ENCODE measurements around the gene FBXL17. TPM values are rescaled to one million over a fixed set of nuclear protein-coding genes. Genes with fewer than 3 reads are reported as not detected.

FBXL17 gene
- total and polyA plus RNA-seq, 4 donors, result 2.1 to 14.1 (median 6.3) TPM

DNA sequence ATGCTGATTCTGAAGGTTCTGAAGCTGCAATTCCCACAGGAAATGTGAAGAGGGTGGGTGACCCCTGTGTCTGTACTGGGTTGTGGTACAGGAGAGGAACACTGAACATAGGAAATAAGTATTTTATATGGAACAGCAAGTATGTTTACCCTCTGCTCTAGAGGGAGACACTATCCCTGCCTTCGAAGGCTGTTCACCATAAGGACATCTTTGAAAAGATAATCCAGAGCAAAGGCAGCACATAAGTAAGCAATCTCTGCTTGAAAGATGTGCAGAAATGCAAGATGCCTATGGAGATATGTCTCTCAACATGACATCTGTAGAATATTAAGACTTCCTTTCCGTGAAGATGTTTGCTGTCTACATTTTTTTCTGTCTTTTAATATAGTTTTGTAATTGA is 526.7 kb downstream of the FBXL17 start:
- Histone ChIP-seq H3K9ac (ENCODE audit: low read depth in 1 of 2, low read length in 2 of 2) (no peak overlapping the region), H3K9me3 (ENCODE audit: control insufficient read depth in 4 of 4, low read length in 3 of 4) (no peaks in the 10 kb centered on the region), H3K4me1 (ENCODE audit: control insufficient read depth in 4 of 4, insufficient read depth in 4 of 4, low read length in 3 of 4) (no peaks in the 10 kb centered on the region), H3K4me3 (ENCODE audit: low read depth in 1 of 3, low read length in 3 of 3) (no peak overlapping the region), H3K36me3 (ENCODE audit: control insufficient read depth in 4 of 4, insufficient read depth in 3 of 4, low read depth in 1 of 4, low read length in 3 of 4) (no peaks in the 10 kb centered on the region), H3K27me3 (ENCODE audit: control insufficient read depth in 4 of 4, insufficient read depth in 4 of 4, low read length in 3 of 4) (no peaks in the 10 kb centered on the region), H3K27ac (ENCODE audit: low read depth in 1 of 2, low read length in 2 of 2) (no peak overlapping the region)
- TF ChIP-seq GABPA (IDR thresholded peaks at IDR 0.05 in 1 of 2, conservative IDR thresholded peaks at IDR 0.05 in 1 of 2) (no peak), ZBTB33 (IDR thresholded peaks at IDR 0.05) (no peak), HNF4A (conservative IDR thresholded peaks at IDR 0.05) (no peak), RAD21 (IDR thresholded peaks at IDR 0.05) (peak; percentile 12)
- TF ChIP-seq, protein P1, sequence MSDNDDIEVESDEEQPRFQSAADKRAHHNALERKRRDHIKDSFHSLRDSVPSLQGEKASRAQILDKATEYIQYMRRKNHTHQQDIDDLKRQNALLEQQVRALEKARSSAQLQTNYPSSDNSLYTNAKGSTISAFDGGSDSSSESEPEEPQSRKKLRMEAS (IDR thresholded peaks at IDR 0.05), result no peak
- TF ChIP-seq, protein P2, sequence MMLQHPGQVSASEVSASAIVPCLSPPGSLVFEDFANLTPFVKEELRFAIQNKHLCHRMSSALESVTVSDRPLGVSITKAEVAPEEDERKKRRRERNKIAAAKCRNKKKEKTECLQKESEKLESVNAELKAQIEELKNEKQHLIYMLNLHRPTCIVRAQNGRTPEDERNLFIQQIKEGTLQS (IDR thresholded peaks at IDR 0.05), result no peak
- TF ChIP-seq, protein P3, sequence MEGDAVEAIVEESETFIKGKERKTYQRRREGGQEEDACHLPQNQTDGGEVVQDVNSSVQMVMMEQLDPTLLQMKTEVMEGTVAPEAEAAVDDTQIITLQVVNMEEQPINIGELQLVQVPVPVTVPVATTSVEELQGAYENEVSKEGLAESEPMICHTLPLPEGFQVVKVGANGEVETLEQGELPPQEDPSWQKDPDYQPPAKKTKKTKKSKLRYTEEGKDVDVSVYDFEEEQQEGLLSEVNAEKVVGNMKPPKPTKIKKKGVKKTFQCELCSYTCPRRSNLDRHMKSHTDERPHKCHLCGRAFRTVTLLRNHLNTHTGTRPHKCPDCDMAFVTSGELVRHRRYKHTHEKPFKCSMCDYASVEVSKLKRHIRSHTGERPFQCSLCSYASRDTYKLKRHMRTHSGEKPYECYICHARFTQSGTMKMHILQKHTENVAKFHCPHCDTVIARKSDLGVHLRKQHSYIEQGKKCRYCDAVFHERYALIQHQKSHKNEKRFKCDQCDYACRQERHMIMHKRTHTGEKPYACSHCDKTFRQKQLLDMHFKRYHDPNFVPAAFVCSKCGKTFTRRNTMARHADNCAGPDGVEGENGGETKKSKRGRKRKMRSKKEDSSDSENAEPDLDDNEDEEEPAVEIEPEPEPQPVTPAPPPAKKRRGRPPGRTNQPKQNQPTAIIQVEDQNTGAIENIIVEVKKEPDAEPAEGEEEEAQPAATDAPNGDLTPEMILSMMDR (IDR thresholded peaks at IDR 0.05; ENCODE audit: low read depth, low read length, missing input control), result no peak
- 69% methylated on average over 2 of the region's 2 CpGs for WGBS
- no peak for DNase-seq (ENCODE audit: low spot score)

GRCh38 chr5:107853696-107854095 is 528.2 kb downstream of the FBXL17 start:
- Histone ChIP-seq H3K36me3 (ENCODE audit: control insufficient read depth in 4 of 4, insufficient read depth in 3 of 4, low read depth in 1 of 4, low read length in 3 of 4) (no peaks in the 10 kb centered on the region), H3K27ac (ENCODE audit: low read depth in 1 of 2, low read length in 2 of 2) (no peak overlapping the region), H3K4me3 (ENCODE audit: low read depth in 1 of 3, low read length in 3 of 3) (no peak overlapping the region), H3K9ac (ENCODE audit: low read depth in 1 of 2, low read length in 2 of 2) (no peak overlapping the region), H3K27me3 (ENCODE audit: control insufficient read depth in 4 of 4, insufficient read depth in 4 of 4, low read length in 3 of 4) (no peaks in the 10 kb centered on the region), H3K4me1 (ENCODE audit: control insufficient read depth in 4 of 4, insufficient read depth in 4 of 4, low read length in 3 of 4) (no peaks in the 10 kb centered on the region), H3K9me3 (ENCODE audit: control insufficient read depth in 4 of 4, low read length in 3 of 4) (no peaks in the 10 kb centered on the region)
- no peak for TF ChIP-seq TAF1 (conservative IDR thresholded peaks at IDR 0.05)
- TF ChIP-seq SP1 (IDR thresholded peaks at IDR 0.05), result no peak
- no peak for TF ChIP-seq RXRA (IDR thresholded peaks at IDR 0.05)
- no peak for TF ChIP-seq FOXA1 (IDR thresholded peaks at IDR 0.05)
- TF ChIP-seq YY1 (IDR thresholded peaks at IDR 0.05), result no peak
- no peak for TF ChIP-seq NR2F2 (IDR thresholded peaks at IDR 0.05)
- TF ChIP-seq REST (IDR thresholded peaks at IDR 0.05), result no peak
- no peak for TF ChIP-seq RAD21 (IDR thresholded peaks at IDR 0.05)
- TF ChIP-seq EGR1 (IDR thresholded peaks at IDR 0.05; ENCODE audit: low read depth in 2 of 2), result no peak
- TF ChIP-seq HNF4A (conservative IDR thresholded peaks at IDR 0.05), result no peak
- TF ChIP-seq, protein P1 (IDR thresholded peaks at IDR 0.05), result no peak
- TF ChIP-seq, protein P3 (IDR thresholded peaks at IDR 0.05; ENCODE audit: low read depth, low read length, missing input control), result no peak
- no peak for TF ChIP-seq FOXA2 (IDR thresholded peaks at IDR 0.05)
- TF ChIP-seq, protein P2 (IDR thresholded peaks at IDR 0.05), result no peak
- no peak for TF ChIP-seq ZBTB33 (IDR thresholded peaks at IDR 0.05)
- no peak for TF ChIP-seq JUND (IDR thresholded peaks at IDR 0.05)
- TF ChIP-seq HNF4G (IDR thresholded peaks at IDR 0.05), result no peak
- TF ChIP-seq GABPA (IDR thresholded peaks at IDR 0.05 in 1 of 2, conservative IDR thresholded peaks at IDR 0.05 in 1 of 2), result no peak
- 91% methylated on average over 6 of the region's 6 CpGs for WGBS
- no peak for DNase-seq (ENCODE audit: low spot score)

All from liver (tissue), 9 donors.